LNCAP (cell line): Measurements from ENCODE around the gene PKNOX2.

Experiments used
- CTCF ChIP-seq: fragments of 450-650 bp; IDR thresholded peaks from 2 replicates; pipeline ENCODE4 v1.5.1; 2017; ENCODE audit warnings: mild to moderate bottlenecking

PKNOX2 gene

GRCh38 chr11:125229916-125230315 lies 65.4 kb downstream of the PKNOX2 start:
- no peak for TF ChIP-seq CTCF

GRCh38 chr11:125233116-125233515 lies 68.6 kb downstream of the PKNOX2 start:
- TF ChIP-seq CTCF = no peak

- TF ChIP-seq CTCF = no peak
Observed at GRCh38 chr11:125233736-125234275, 69.3 kb downstream of the PKNOX2 start.

GRCh38 chr11:125235071-125235471 lies 70.5 kb downstream of the PKNOX2 start:
- no peak for TF ChIP-seq CTCF

- no peak for TF ChIP-seq CTCF
Observed at GRCh38 chr11:125236072-125236825, 71.7 kb downstream of the PKNOX2 start.

GRCh38 chr11:125239585-125240560 lies 75.3 kb downstream of the PKNOX2 start:
- no peak for TF ChIP-seq CTCF

GRCh38 chr11:125241104-125241503 lies 76.6 kb downstream of the PKNOX2 start:
- TF ChIP-seq CTCF = no peak
